Fibroblast of villous mesenchyme (primary cell): ENCODE results near the gene NACC2. TPM values are rescaled to one million over a fixed set of nuclear protein-coding genes. Genes with fewer than 3 reads are reported as not detected.
A peak's percentile ranks its signal among the peaks of the same experiment; 100 is the strongest.

Experiments
- DNase-seq: peaks from one replicate; pipeline ENCODE4 v3.0.0-alpha.2; 2010; ENCODE audit warnings: low read depth
- H3K4me3 ChIP-seq: 2 replicates; pipeline ENCODE4 v1.5.1; 2011; ENCODE audit warnings: low read depth, mild to moderate bottlenecking, low read length
- CTCF ChIP-seq: IDR thresholded peaks from 2 replicates; pipeline ENCODE4 v1.5.1; 2012; ENCODE audit warnings: low read depth, mild to moderate bottlenecking, low read length; ENCODE audit not compliant: insufficient read depth
- total RNA-seq: library from RNA; depleted of rRNA; stranded (reverse); fragments of >200 nt; gene quantifications from 2 replicates; pipeline ENCODE4 v1.2.3, GENCODE V29; 2012

Gene NACC2
- total RNA-seq, 1 donor, result 34.1 TPM

- no peak for TF ChIP-seq CTCF
- no peak overlapping the region for H3K4me3 ChIP-seq
- DNase-seq, result no peak
Observed at GRCh38 chr9:136084063-136084944, 10.8 kb downstream of the NACC2 start.

GRCh38 chr9:136083558-136084062 is 11.5 kb downstream of the NACC2 start:
- no peak overlapping the region for H3K4me3 ChIP-seq
- TF ChIP-seq CTCF, result no peak
- DNase-seq, result no peak

- TF ChIP-seq CTCF, result no peak
- DNase-seq, result no peak
- H3K4me3 ChIP-seq, result no peak overlapping the region
Observed at GRCh38 chr9:136082496-136083361, 12.4 kb downstream of the NACC2 start.

- H3K4me3 ChIP-seq, result no peak overlapping the region
- no peak for DNase-seq
- TF ChIP-seq CTCF, result no peak
Observed at GRCh38 chr9:136081826-136082495, 13.1 kb downstream of the NACC2 start.

GRCh38 chr9:136081113-136081825 is 13.8 kb downstream of the NACC2 start:
- TF ChIP-seq CTCF, result no peak
- peak; percentile 87 for DNase-seq
- H3K4me3 ChIP-seq, result no peak overlapping the region

- H3K4me3 ChIP-seq, result no peak overlapping the region
- TF ChIP-seq CTCF, result no peak
- DNase-seq, result no peak
Observed at GRCh38 chr9:136080716-136081112, 14.4 kb downstream of the NACC2 start.
